Neural crest cell (in vitro differentiated cells): ENCODE results near the gene ATP11A. TPM values are rescaled to one million over a fixed set of nuclear protein-coding genes. Genes with fewer than 3 reads are reported as not detected.

Experiments
- DNase-seq: peaks from one replicate; pipeline ENCODE4 v3.0.0; 2021; ENCODE audit warnings: low read depth, mixed read lengths, low spot score
- H3K27ac Mint-ChIP-seq: one replicate; pipeline ENCODE4 v1.8.0; 2021; ENCODE audit warnings: mild to moderate bottlenecking, mixed read lengths; ENCODE audit not compliant: unreplicated experiment
- H3K27me3 Mint-ChIP-seq: 2 replicates; pipeline ENCODE4 v1.8.0; 2021; ENCODE audit warnings: low read depth, mild to moderate bottlenecking, mixed read lengths
- H3K36me3 Mint-ChIP-seq: 2 replicates; pipeline ENCODE4 v1.8.0; 2021; ENCODE audit warnings: low read depth, mild to moderate bottlenecking, mixed read lengths
- H3K4me1 Mint-ChIP-seq: 2 replicates; pipeline ENCODE4 v1.8.0; 2021; ENCODE audit warnings: mixed read lengths
- H3K4me3 Mint-ChIP-seq: one replicate; pipeline ENCODE4 v1.8.0; 2021; ENCODE audit warnings: mild to moderate bottlenecking, mixed read lengths
- H3K9me3 Mint-ChIP-seq: 2 replicates; pipeline ENCODE4 v1.8.0; 2021; ENCODE audit warnings: mixed read lengths
- CTCF ChIP-seq: fragments of 200-600 bp; sonication (generic); conservative IDR thresholded peaks from 2 replicates; pipeline ENCODE4 v1.5.0; 2021; ENCODE audit warnings: antibody characterized with exemption, mild to moderate bottlenecking
- total RNA-seq: library from RNA; stranded (reverse); gene quantifications from 2 replicates; pipeline ENCODE4 v1.2.1, GENCODE V29; 2021

ATP11A gene
- total RNA-seq, 1 donor from 2014 or later: 97.4 TPM

- H3K4me1 Mint-ChIP-seq: no peaks in the 10 kb centered on the region
- H3K9me3 Mint-ChIP-seq: no peaks in the 10 kb centered on the region
- H3K27ac Mint-ChIP-seq: no peak overlapping the region
- H3K27me3 Mint-ChIP-seq: no peaks in the 10 kb centered on the region
- DNase-seq: no peak
- TF ChIP-seq CTCF: no peak
- H3K4me3 Mint-ChIP-seq: no peak overlapping the region
- peaks cover 31% of the 10 kb centered on the region for H3K36me3 Mint-ChIP-seq
These were observed 164.5 kb downstream of the ATP11A start for GRCh38 chr13:112854321-112854720.

- Mint-ChIP-seq H3K4me3 (no peak overlapping the region), H3K27ac (no peak overlapping the region), H3K36me3 (peaks cover 24% of the 10 kb centered on the region), H3K9me3 (no peaks in the 10 kb centered on the region), H3K4me1 (no peaks in the 10 kb centered on the region), H3K27me3 (no peaks in the 10 kb centered on the region)
- no peak for DNase-seq
- TF ChIP-seq CTCF: no peak
These were observed 166.0 kb downstream of the ATP11A start for GRCh38 chr13:112855859-112856258.

- H3K27ac Mint-ChIP-seq: no peak overlapping the region
- no peaks in the 10 kb centered on the region for H3K9me3 Mint-ChIP-seq
- no peaks in the 10 kb centered on the region for H3K27me3 Mint-ChIP-seq
- H3K4me3 Mint-ChIP-seq: no peak overlapping the region
- TF ChIP-seq CTCF: no peak
- no peak for DNase-seq
- H3K36me3 Mint-ChIP-seq: peaks cover 20% of the 10 kb centered on the region
- no peaks in the 10 kb centered on the region for H3K4me1 Mint-ChIP-seq
These were observed 168.2 kb downstream of the ATP11A start for GRCh38 chr13:112857914-112858490.

GRCh38 chr13:112859128-112859816 is 169.4 kb downstream of the ATP11A start:
- no peak overlapping the region for H3K4me3 Mint-ChIP-seq
- no peaks in the 10 kb centered on the region for H3K9me3 Mint-ChIP-seq
- no peaks in the 10 kb centered on the region for H3K27me3 Mint-ChIP-seq
- no peaks in the 10 kb centered on the region for H3K4me1 Mint-ChIP-seq
- no peak for DNase-seq
- peak overlapping the region; percentile 43 for H3K27ac Mint-ChIP-seq
- H3K36me3 Mint-ChIP-seq: peaks cover 20% of the 10 kb centered on the region
- no peak for TF ChIP-seq CTCF

GRCh38 chr13:112859817-112860190 is 170.0 kb downstream of the ATP11A start:
- H3K4me3 Mint-ChIP-seq: no peak overlapping the region
- H3K36me3 Mint-ChIP-seq: peaks cover 19% of the 10 kb centered on the region
- TF ChIP-seq CTCF: no peak
- no peaks in the 10 kb centered on the region for H3K27me3 Mint-ChIP-seq
- DNase-seq: no peak
- H3K4me1 Mint-ChIP-seq: no peaks in the 10 kb centered on the region
- no peak overlapping the region for H3K27ac Mint-ChIP-seq
- no peaks in the 10 kb centered on the region for H3K9me3 Mint-ChIP-seq
